H1 (cell line): ENCODE data around the gene DIPK1A. TPM values are rescaled to one million over a fixed set of nuclear protein-coding genes. Genes with fewer than 3 reads are reported as not detected.

ENCODE experiments used
- CTCF ChIA-PET: fragments of 300-600 bp; sonication (Branson Sonifier 250); formaldehyde crosslinking; loops from one replicate; lab custom pipeline; 2021; ENCODE audit not compliant: partially characterized antibody; lab: Charles Lee
- POLR2A ChIA-PET: fragments of 300-600 bp; sonication (Branson Sonifier 250); formaldehyde crosslinking; loops from one replicate; lab custom pipeline; 2021; ENCODE audit warnings: inconsistent platforms; ENCODE audit not compliant: partially characterized antibody; lab: Charles Lee
- DNase-seq, 2 experiments: peaks; one replicate each; pipeline versions ENCODE4 v3.0.0 to v3.0.0-alpha.2; 2010 to 2022; ENCODE audit warnings: low spot score in 2 of 2, low read depth in 1 of 2, mixed read lengths in 1 of 2
- FAIRE-seq: peaks from 2 replicates; lab custom pipeline; 2011; peaks lifted over from hg19 to GRCh38; lab: Jason Lieb, UNC
- H2AFZ ChIP-seq: 2 replicates; pipeline ENCODE4 v1.8.1; 2012; ENCODE audit warnings: low read length, inconsistent platforms
- H2AK5ac ChIP-seq: 2 replicates; pipeline ENCODE4 v1.6.1; 2013; ENCODE audit warnings: low read depth, low read length
- H2BK120ac ChIP-seq: replicated peaks from 2 replicates; pipeline ENCODE3; 2013; ENCODE audit warnings: low read depth, low read length, inconsistent platforms
- H2BK12ac ChIP-seq: 2 replicates; pipeline ENCODE4 v1.6.1; 2013; ENCODE audit warnings: low read depth, low read length
- H2BK15ac ChIP-seq: 2 replicates; pipeline ENCODE4 v1.6.1; 2013; ENCODE audit warnings: low read length
- H2BK20ac ChIP-seq: 2 replicates; pipeline ENCODE4 v1.6.1; 2013; ENCODE audit warnings: low read length
- H2BK5ac ChIP-seq: 2 replicates; pipeline ENCODE4 v1.6.1; 2013; ENCODE audit warnings: low read depth, low read length
- H3K14ac ChIP-seq: 2 replicates; pipeline ENCODE4 v1.6.1; 2013; ENCODE audit warnings: inconsistent platforms; ENCODE audit not compliant: insufficient read length
- H3K18ac ChIP-seq: 2 replicates; pipeline ENCODE4 v1.6.1; 2013; ENCODE audit warnings: low read length; ENCODE audit errors: extremely low read depth
- H3K23ac ChIP-seq: 2 replicates; pipeline ENCODE4 v1.6.1; 2013; ENCODE audit warnings: inconsistent platforms; ENCODE audit not compliant: insufficient read length
- H3K23me2 ChIP-seq: 2 replicates; pipeline ENCODE4 v1.6.1; 2013; ENCODE audit warnings: low read depth, low read length
- H3K27ac ChIP-seq: 2 replicates; pipeline ENCODE4 v1.6.1; 2011; ENCODE audit warnings: low read depth, low read length, inconsistent platforms
- H3K27me3 ChIP-seq, 4 experiments: replicated peaks in 1 of 4; 1 replicate in 1 of 4; 2 replicates in 3 of 4; pipeline versions ENCODE4 v1.6.1 to v1.8.1; 2011 to 2013; ENCODE audit warnings: low read length in 3 of 4, mild to moderate bottlenecking in 3 of 4, inconsistent platforms in 2 of 4, mixed read lengths in 2 of 4, moderate library complexity in 1 of 4; ENCODE audit not compliant: control insufficient read depth in 3 of 4, insufficient read depth in 3 of 4; ENCODE audit errors: extremely low read depth in 1 of 4
- H3K36me3 ChIP-seq, 4 experiments: 2 replicates each; pipeline versions ENCODE4 v1.6.1 to v1.8.1; 2011 to 2013; ENCODE audit warnings: mild to moderate bottlenecking in 4 of 4, low read length in 3 of 4, moderate library complexity in 2 of 4, control low read depth in 1 of 4, inconsistent platforms in 1 of 4; ENCODE audit not compliant: insufficient read depth in 4 of 4, control insufficient read depth in 2 of 4
- H3K4ac ChIP-seq: replicated peaks from 2 replicates; pipeline ENCODE3; 2013; ENCODE audit warnings: low read length, low read depth, mixed read lengths, inconsistent platforms; ENCODE audit not compliant: insufficient read length
- H3K4me1 ChIP-seq, 4 experiments: replicated peaks in 1 of 4; 1 replicate in 1 of 4; 2 replicates in 3 of 4; pipeline versions ENCODE4 v1.6.1 to v1.8.1; 2011 to 2013; ENCODE audit warnings: low read length in 3 of 4, inconsistent platforms in 2 of 4, mixed read lengths in 1 of 4; ENCODE audit not compliant: insufficient read depth in 4 of 4, control insufficient read depth in 3 of 4
- H3K4me2 ChIP-seq, 2 experiments: 2 replicates each; pipeline versions ENCODE4 v1.6.1 to v1.8.1; 2011 to 2013; ENCODE audit warnings: low read depth in 2 of 2, low read length in 2 of 2, control low read depth in 1 of 2, inconsistent platforms in 1 of 2, mild to moderate bottlenecking in 1 of 2; ENCODE audit not compliant: insufficient read depth in 1 of 2
- H3K4me3 ChIP-seq, 4 experiments: fragments of 200-600, 300-600 bp in 1 of 4; sonication (generic), shearing (Covaris generic), sonication (Bioruptor Twin) in 1 of 4; 2 replicates each; pipeline versions ENCODE4 v1.5.1 to v1.8.1; 2011 to 2016; ENCODE audit warnings: low read length in 4 of 4, low read depth in 3 of 4, control low read depth in 2 of 4, inconsistent platforms in 2 of 4, mild to moderate bottlenecking in 2 of 4, mixed read lengths in 1 of 4, moderate library complexity in 1 of 4; ENCODE audit not compliant: insufficient read depth in 2 of 4; ENCODE audit errors: extremely low read depth in 1 of 4
- H3K56ac ChIP-seq: replicated peaks from 2 replicates; pipeline ENCODE3; 2013; ENCODE audit warnings: low read depth, mild to moderate bottlenecking, mixed read lengths, low read length, inconsistent platforms; ENCODE audit not compliant: insufficient read length
- H3K79me1 ChIP-seq: 2 replicates; pipeline ENCODE4 v1.6.1; 2013; ENCODE audit warnings: low read depth, low read length, control low read depth
- H3K79me2 ChIP-seq, 2 experiments: 2 replicates each; pipeline versions ENCODE4 v1.6.1 to v1.8.1; 2012 to 2013; ENCODE audit warnings: low read length in 2 of 2, mild to moderate bottlenecking in 2 of 2, inconsistent platforms in 1 of 2; ENCODE audit not compliant: insufficient read depth in 2 of 2, control insufficient read depth in 1 of 2
- H3K9ac ChIP-seq, 4 experiments: replicated peaks in 1 of 4; 1 replicate in 1 of 4; 2 replicates in 3 of 4; pipeline versions ENCODE4 v1.6.1 to v1.8.1; 2011 to 2013; ENCODE audit warnings: low read depth in 3 of 4, low read length in 3 of 4, control low read depth in 2 of 4, mild to moderate bottlenecking in 2 of 4, moderate library complexity in 2 of 4, inconsistent platforms in 1 of 4; ENCODE audit errors: extremely low read depth in 1 of 4
- H3K9me3 ChIP-seq, 2 experiments: 2 replicates each; pipeline versions ENCODE4 v1.6.1 to v1.8.1; 2012 to 2013; ENCODE audit warnings: mild to moderate bottlenecking in 2 of 2, moderate library complexity in 2 of 2, control low read depth in 1 of 2, inconsistent platforms in 1 of 2, low read depth in 1 of 2, low read length in 1 of 2, mixed read lengths in 1 of 2; ENCODE audit not compliant: insufficient read depth in 2 of 2
- H4K20me1 ChIP-seq, 2 experiments: replicated peaks in 1 of 2; 2 replicates each; pipeline versions ENCODE3 to v1.8.1; 2011 to 2013; ENCODE audit warnings: inconsistent platforms in 2 of 2, low read length in 2 of 2, mild to moderate bottlenecking in 1 of 2; ENCODE audit not compliant: insufficient read depth in 2 of 2, control insufficient read depth in 1 of 2
- H4K5ac ChIP-seq: 2 replicates; pipeline ENCODE4 v1.6.1; 2013; ENCODE audit warnings: low read length, low read depth, mixed read lengths, inconsistent platforms; ENCODE audit not compliant: insufficient read length
- H4K8ac ChIP-seq: 2 replicates; pipeline ENCODE4 v1.8.0; 2013; ENCODE audit warnings: mild to moderate bottlenecking, moderate library complexity, low read length, inconsistent platforms; ENCODE audit not compliant: insufficient read depth; ENCODE audit errors: extremely low read depth
- H4K91ac ChIP-seq: replicated peaks from 2 replicates; pipeline ENCODE3; 2013; ENCODE audit warnings: low read length, mixed read lengths, inconsistent platforms; ENCODE audit not compliant: insufficient read length
- CHD1 ChIP-seq: IDR thresholded peaks from 2 replicates; pipeline ENCODE4 v1.6.1; 2012; ENCODE audit warnings: low read depth, low read length, improper control_type of control experiment
- CTBP2 ChIP-seq: IDR thresholded peaks from 2 replicates; pipeline ENCODE4 v1.7.0; 2011; ENCODE audit warnings: borderline replicate concordance, mild to moderate bottlenecking, moderate library complexity, mixed read lengths, low read length; ENCODE audit not compliant: insufficient read depth, insufficient read length
- EGR1 ChIP-seq: IDR thresholded peaks from 2 replicates; pipeline ENCODE4 v1.6.1; 2011; ENCODE audit warnings: low read depth, low read length, borderline replicate concordance
- EZH2 ChIP-seq: fragments of 200-600 bp; sonication (generic); IDR thresholded peaks from 2 replicates; pipeline ENCODE4 v1.7.1; 2012; ENCODE audit warnings: low read depth, mild to moderate bottlenecking, moderate library complexity, low read length, inconsistent platforms; ENCODE audit not compliant: severe bottlenecking
- POLR2AphosphoS5 ChIP-seq: IDR thresholded peaks from 2 replicates; pipeline ENCODE4 v1.6.1; 2011; ENCODE audit warnings: low read depth, low read length
- TAF1 ChIP-seq: IDR thresholded peaks from 2 replicates; pipeline ENCODE4 v1.6.1; 2011; ENCODE audit warnings: mild to moderate bottlenecking, low read depth, low read length
- TCF12 ChIP-seq: IDR thresholded peaks from 2 replicates; pipeline ENCODE4 v1.6.1; 2011; ENCODE audit warnings: low read depth, mild to moderate bottlenecking, low read length
- TEAD4 ChIP-seq: IDR thresholded peaks from 2 replicates; pipeline ENCODE4 v1.6.1; 2012; ENCODE audit warnings: low read depth, low read length, inconsistent platforms, mixed read lengths
- WGBS, 2 experiments: shearing (Covaris generic) in 1 of 2; methylation state at CpG; one replicate each; pipeline versions ENCODE4 v1.1.6 to v1.1.7; 2013 to 2015; ENCODE audit warnings: low lambda C conversion rate in 2 of 2, mixed read lengths in 2 of 2, inconsistent platforms in 1 of 2, low coverage in 1 of 2, missing lambda C conversion rate in 1 of 2; ENCODE audit not compliant: insufficient replicate concordance in 2 of 2, insufficient coverage in 1 of 2, insufficient read length in 1 of 2; ENCODE audit errors: extremely low coverage in 1 of 2, missing lambda C conversion rate in 1 of 2; 5-methylcytosine and 5-hydroxymethylcytosine counted together
- polyA plus RNA-seq, 7 experiments: library from polyadenylated mRNA; depleted of rRNA in 3 of 7; stranded (reverse) in 5 of 7; unstranded in 2 of 7; fragments of >200 nt in 5 of 7; fragments of 200-250 nt in 2 of 7; gene quantifications; 1 replicate in 5 of 7; 2 replicates in 1 of 7; 4 replicates in 1 of 7; pipeline versions ENCODE4 v1.2.1 to v1.2.3, GENCODE V29; 2011 to 2013; ENCODE audit warnings: missing spikeins in 2 of 7, mixed read lengths in 2 of 7
- total RNA-seq: library from RNA; stranded (reverse); fragmentation: NEBNext Ultra II Directional; extraction: Animal tissue kit (Norgen Biotek cat#: 25700); gene quantifications from 2 replicates; pipeline ENCODE4 v1.2.1, GENCODE V29; 2021
- TF ChIP-seq, protein P1 (sequence below): IDR thresholded peaks from 2 replicates; pipeline ENCODE4 v1.6.1; 2011; ENCODE audit warnings: low read depth, mild to moderate bottlenecking, low read length; ENCODE audit not compliant: insufficient read depth

Gene DIPK1A
- total and polyA plus RNA-seq, 2 of the 8 experiments (the other 6 are each of a cell fraction or from before 2014, with no cell fraction given): 2.5 to 5.0 TPM

DNA sequence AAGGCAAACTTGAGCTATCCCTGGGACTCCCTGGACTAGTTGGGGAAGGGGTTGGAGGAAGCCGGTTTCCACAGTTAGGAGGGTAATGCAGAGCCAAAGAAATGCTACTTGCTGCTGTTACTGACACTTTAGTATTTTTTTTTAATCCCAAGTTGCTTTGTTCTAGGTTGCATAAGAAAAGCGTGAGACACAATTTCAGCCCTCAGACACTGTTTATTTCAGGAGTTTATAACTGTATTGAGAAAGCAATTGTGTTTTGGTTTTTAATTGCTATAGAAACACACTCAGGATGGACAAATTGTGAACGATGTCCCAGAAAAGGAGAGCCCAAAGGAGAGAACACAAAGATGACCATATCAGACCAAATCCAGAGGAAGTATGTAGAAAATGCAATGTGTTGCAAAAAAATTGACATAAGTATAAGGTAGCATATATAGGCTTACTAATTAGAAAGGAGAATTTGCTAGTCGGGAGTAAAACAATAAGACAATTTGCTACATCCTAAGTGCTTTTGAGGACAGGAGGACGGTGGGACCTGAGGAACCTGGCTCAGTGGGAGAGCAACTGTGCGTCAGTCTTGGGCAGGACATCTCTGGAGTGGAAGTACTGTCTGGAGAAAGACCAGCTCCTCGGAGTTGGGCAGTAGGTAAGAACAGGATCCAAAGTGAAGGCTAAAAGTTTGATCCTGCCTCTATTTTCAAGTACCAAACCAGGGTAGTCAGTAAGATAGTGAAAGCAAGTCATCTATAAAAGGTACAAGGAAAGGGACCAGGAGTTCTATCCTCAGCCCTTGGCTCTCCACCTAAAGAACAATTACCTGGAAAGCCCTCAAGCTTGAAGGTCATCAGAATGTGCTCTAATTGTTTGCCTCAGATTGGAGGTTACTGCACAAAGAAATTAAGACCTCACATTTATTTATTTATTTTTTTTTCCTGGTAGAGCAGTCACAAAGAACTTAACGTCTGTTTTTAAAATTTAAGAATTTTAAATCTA is 39.9 kb downstream of the DIPK1A start:
- no peak overlapping the region for H2BK120ac ChIP-seq
- H3K18ac ChIP-seq: no peak overlapping the region
- H3K27me3 ChIP-seq: no peaks in the 10 kb centered on the region
- H3K23me2 ChIP-seq: no peaks in the 10 kb centered on the region
- no peak overlapping the region for H2BK20ac ChIP-seq
- H3K36me3 ChIP-seq: no peaks in the 10 kb centered on the region
- no peak overlapping the region for H4K8ac ChIP-seq
- H3K27ac ChIP-seq: no peak overlapping the region
- ChIA-PET POLR2A (no interaction called here), CTCF (interaction anchor here (0.9 to 1.1 kb wide), 4 partner anchors 8 to 102 kb away, joined by 3 to 4 read pairs (median 4); no protein-coding TSS in a partner anchor)
- no peak overlapping the region for H3K4ac ChIP-seq
- FAIRE-seq (no peak), DNase-seq (no peak)
- TF ChIP-seq TEAD4 (no peak), EZH2 (no peak), CTBP2 (no peak), POLR2AphosphoS5 (no peak), TAF1 (no peak), EGR1 (no peak), TCF12 (no peak), CHD1 (no peak)
- TF ChIP-seq, protein P1, sequence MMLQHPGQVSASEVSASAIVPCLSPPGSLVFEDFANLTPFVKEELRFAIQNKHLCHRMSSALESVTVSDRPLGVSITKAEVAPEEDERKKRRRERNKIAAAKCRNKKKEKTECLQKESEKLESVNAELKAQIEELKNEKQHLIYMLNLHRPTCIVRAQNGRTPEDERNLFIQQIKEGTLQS: no peak
- H3K79me2 ChIP-seq: no peaks in the 10 kb centered on the region
- 88% methylated on average over 8 of the region's 8 CpGs; no CpG with 5 or more reads in 1 of the 2 experiments for WGBS, 2 experiments
- no peak overlapping the region for H2AFZ ChIP-seq
- H3K23ac ChIP-seq: no peak overlapping the region
- no peak overlapping the region for H2BK12ac ChIP-seq
- no peak overlapping the region for H4K5ac ChIP-seq
- H2AK5ac ChIP-seq: no peak overlapping the region
- H2BK5ac ChIP-seq: no peak overlapping the region
- H2BK15ac ChIP-seq: no peak overlapping the region
- peaks cover 0 to 2% of the 10 kb centered on the region in 2 experiments; a peak in 1 of 4 replicates for H3K9me3 ChIP-seq
- H3K4me2 ChIP-seq: no peak overlapping the region
- no peak overlapping the region for H3K9ac ChIP-seq
- no peaks in the 10 kb centered on the region for H3K4me1 ChIP-seq
- no peaks in the 10 kb centered on the region for H4K20me1 ChIP-seq
- no peak overlapping the region for H3K4me3 ChIP-seq
- no peaks in the 10 kb centered on the region for H3K79me1 ChIP-seq
- no peak overlapping the region for H3K14ac ChIP-seq
- H3K56ac ChIP-seq: no peak overlapping the region
- no peak overlapping the region for H4K91ac ChIP-seq
